Lung (tissue), 12 donors: ENCODE measurements around the gene MIB1. TPM values are rescaled to one million over a fixed set of nuclear protein-coding genes. Genes with fewer than 3 reads are reported as not detected.
A peak's percentile ranks its signal among the peaks of the same experiment; 100 is the strongest.

Source experiments
- ATAC-seq: fragments of 200-7000 bp; cut with Tn5 transposase; one replicate; pipeline ENCODE4 v1.9.1; 2020; ENCODE audit warnings: moderate number of reproducible peaks; ENCODE audit not compliant: insufficient read depth, low FRiP score
- DNase-seq, 3 donors: peaks; one replicate each; pipeline ENCODE4 v3.0.0-alpha.2; 2013 to 2017
- H3K27ac ChIP-seq, 2 donors: one replicate each; pipeline ENCODE4 v1.5.1; 2013; ENCODE audit warnings: mild to moderate bottlenecking in 2 of 2, moderate library complexity in 2 of 2, control low read depth in 1 of 2, inconsistent platforms in 1 of 2, low read depth in 1 of 2, low read length in 1 of 2
- H3K27me3 ChIP-seq, 3 donors: one replicate each; pipeline ENCODE4 v1.5.1; 2013; ENCODE audit warnings: low read length in 2 of 3; ENCODE audit not compliant: control insufficient read depth in 3 of 3, insufficient read depth in 3 of 3
- H3K36me3 ChIP-seq, 4 donors: one replicate each; pipeline ENCODE4 v1.5.1; 2013; ENCODE audit warnings: low read length in 4 of 4, mild to moderate bottlenecking in 1 of 4, moderate library complexity in 1 of 4; ENCODE audit not compliant: control insufficient read depth in 4 of 4, insufficient read depth in 4 of 4
- H3K4me1 ChIP-seq, 5 donors: one replicate each; pipeline ENCODE4 v1.5.1; 2013; ENCODE audit warnings: low read length in 5 of 5, mild to moderate bottlenecking in 2 of 5, moderate library complexity in 1 of 5; ENCODE audit not compliant: control insufficient read depth in 5 of 5, insufficient read depth in 5 of 5
- H3K4me3 ChIP-seq: one replicate; pipeline ENCODE4 v1.5.1; 2013; ENCODE audit warnings: mild to moderate bottlenecking, control low read depth, moderate library complexity
- H3K9ac ChIP-seq, 2 donors: one replicate each; pipeline ENCODE4 v1.5.1; 2013; ENCODE audit warnings: low read length in 2 of 2, control low read depth in 1 of 2; ENCODE audit not compliant: insufficient read depth in 1 of 2
- H3K9me3 ChIP-seq, 4 donors: one replicate each; pipeline ENCODE4 v1.5.1; 2013; ENCODE audit warnings: low read length in 3 of 4, mild to moderate bottlenecking in 1 of 4, moderate library complexity in 1 of 4; ENCODE audit not compliant: control insufficient read depth in 4 of 4, insufficient read depth in 3 of 4
- WGBS, 2 donors: extraction: QIAGEN DNeasy Blood & Tissue Kit; methylation state at CpG; one replicate each; pipeline ENCODE4 v1.1.7; 2013; 5-methylcytosine and 5-hydroxymethylcytosine counted together
- polyA plus RNA-seq, 2 donors: library from polyadenylated mRNA; stranded (reverse); fragments of 200-250 nt; gene quantifications; one replicate each; pipeline ENCODE4 v1.2.1, GENCODE V29; 2013
- total RNA-seq, 2 donors: library from RNA; depleted of rRNA in 1 of 2; stranded (reverse); fragments of >200 nt in 1 of 2; gene quantifications; one replicate each; pipeline ENCODE4 v1.2.1, GENCODE V29; 2014 to 2021
- TF ChIP-seq, protein P1 (sequence below): IDR thresholded peaks from 2 replicates; pipeline ENCODE4 v1.5.1; 2012; ENCODE audit warnings: mild to moderate bottlenecking; ENCODE audit errors: control extremely low read depth, extremely low read depth
- donor health status: control.
- donor health status: control.
- donor health status: Bipolar disorder and iron deficiency.
- donor health status: healthy.
- donor health status: DM: yes; HTN: yes; CAD: no.

Gene MIB1
- total and polyA plus RNA-seq, 4 donors, result 4.5 to 62.0 (median 15.5) TPM

DNA sequence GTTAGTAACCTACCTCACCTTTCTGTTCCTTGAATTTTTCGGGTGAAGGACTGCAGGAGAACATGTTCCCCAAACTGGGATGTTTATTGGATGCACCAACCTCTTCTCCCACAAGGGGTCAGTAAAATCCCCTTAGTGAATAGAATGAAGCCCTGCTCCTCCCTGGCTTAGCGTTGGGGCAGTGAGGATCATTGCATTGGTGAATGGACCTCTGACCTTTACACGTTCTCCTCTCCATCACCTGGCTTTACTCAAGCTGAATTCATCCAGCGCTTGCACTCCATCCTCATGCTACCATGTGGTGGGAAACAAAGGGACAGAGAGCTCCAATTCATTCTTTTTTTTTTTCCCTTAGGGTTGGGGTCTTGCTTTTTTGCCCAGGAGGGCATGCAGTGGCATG, 157.2 kb downstream of the MIB1 start:
- no peak overlapping the region for H3K27ac ChIP-seq
- TF ChIP-seq, protein P1, sequence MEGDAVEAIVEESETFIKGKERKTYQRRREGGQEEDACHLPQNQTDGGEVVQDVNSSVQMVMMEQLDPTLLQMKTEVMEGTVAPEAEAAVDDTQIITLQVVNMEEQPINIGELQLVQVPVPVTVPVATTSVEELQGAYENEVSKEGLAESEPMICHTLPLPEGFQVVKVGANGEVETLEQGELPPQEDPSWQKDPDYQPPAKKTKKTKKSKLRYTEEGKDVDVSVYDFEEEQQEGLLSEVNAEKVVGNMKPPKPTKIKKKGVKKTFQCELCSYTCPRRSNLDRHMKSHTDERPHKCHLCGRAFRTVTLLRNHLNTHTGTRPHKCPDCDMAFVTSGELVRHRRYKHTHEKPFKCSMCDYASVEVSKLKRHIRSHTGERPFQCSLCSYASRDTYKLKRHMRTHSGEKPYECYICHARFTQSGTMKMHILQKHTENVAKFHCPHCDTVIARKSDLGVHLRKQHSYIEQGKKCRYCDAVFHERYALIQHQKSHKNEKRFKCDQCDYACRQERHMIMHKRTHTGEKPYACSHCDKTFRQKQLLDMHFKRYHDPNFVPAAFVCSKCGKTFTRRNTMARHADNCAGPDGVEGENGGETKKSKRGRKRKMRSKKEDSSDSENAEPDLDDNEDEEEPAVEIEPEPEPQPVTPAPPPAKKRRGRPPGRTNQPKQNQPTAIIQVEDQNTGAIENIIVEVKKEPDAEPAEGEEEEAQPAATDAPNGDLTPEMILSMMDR, result peak; percentile 43
- H3K9me3 ChIP-seq, result no peaks in the 10 kb centered on the region
- DNase-seq (peak; percentile 45 to 74 (median 72)), ATAC-seq (peak; percentile 71)
- WGBS, 2 donors, result 11 to 12% methylated on average over 4 of the region's 4 CpGs
- H3K27me3 ChIP-seq, result no peaks in the 10 kb centered on the region
- no peaks in the 10 kb centered on the region for H3K36me3 ChIP-seq
- H3K4me1 ChIP-seq, result peaks cover 0 to 18% (median 5%) of the 10 kb centered on the region in 5 donors
- no peak overlapping the region for H3K4me3 ChIP-seq
- no peak overlapping the region for H3K9ac ChIP-seq

DNA sequence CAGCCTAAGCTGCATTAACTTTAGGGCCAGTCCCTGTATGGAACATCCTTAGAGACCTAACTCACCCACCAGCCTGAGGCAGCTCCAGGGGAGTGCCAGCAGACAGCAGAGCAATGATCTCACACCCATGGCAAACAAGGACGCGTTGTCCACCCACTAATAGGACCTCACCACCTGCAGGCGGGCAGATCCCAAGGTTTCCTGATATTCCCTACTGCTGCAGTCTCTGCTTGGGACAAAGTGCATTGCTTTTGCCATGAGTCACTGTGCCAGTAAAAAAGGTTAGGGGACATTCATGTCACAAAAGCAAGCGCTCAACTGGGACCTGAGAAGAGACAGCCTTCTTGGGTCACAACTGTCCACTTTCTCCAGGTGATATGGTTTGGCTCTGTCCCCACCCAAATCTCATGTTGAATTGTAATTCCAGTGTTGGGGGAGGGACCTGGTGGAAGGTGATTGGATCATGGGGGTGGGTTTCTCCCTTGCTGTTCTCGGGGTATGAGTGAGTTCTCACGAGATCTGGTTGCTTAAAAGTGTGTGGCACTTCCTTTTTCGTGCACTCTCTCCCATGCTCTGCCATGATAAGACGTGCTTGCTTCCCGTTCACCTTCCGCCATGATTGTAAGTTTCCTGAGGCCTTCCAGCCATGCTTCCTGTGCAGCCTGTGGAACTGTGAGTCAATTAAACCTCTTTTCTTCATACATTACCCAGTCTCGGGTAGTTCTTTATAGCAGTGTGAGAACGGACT, 160.2 kb downstream of the MIB1 start:
- H3K27ac ChIP-seq, result no peak overlapping the region
- H3K4me1 ChIP-seq, result peaks cover 0 to 42% (median 7%) of the 10 kb centered on the region in 5 donors
- no peaks in the 10 kb centered on the region for H3K27me3 ChIP-seq
- no peak overlapping the region for H3K9ac ChIP-seq
- TF ChIP-seq, protein P1, result no peak
- peaks cover 0 to 2% (median 0%) of the 10 kb centered on the region in 4 donors for H3K9me3 ChIP-seq
- 88 to 91% methylated on average over 12 of the region's 12 CpGs for WGBS, 2 donors
- no peaks in the 10 kb centered on the region for H3K36me3 ChIP-seq
- DNase-seq (no peak), ATAC-seq (no peak)
- no peak overlapping the region for H3K4me3 ChIP-seq

DNA sequence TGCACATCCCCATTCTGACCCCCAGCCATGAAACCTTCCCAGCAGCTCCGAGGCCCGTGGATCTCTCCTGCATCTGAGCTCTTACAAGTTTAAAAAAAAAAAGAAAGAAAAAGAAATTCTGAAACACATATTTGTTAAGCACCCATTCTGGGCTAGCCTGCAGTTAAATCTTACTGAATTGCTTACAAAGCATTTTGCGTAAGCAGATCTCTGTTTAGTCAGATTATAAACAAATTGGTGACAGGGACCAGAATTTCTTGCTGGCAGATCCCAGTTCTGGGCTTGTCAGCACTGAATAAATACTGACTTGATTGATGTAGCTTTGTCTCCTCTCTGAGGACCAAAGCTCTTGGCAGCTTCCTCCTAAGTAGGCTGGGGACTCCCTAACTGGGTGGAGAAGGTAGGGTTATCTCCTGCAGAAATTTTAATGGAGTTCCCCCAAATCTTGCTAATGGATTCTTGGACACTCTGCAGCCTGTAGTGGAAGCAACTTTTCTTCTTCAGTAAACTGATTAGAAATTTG, 160.9 kb downstream of the MIB1 start:
- ATAC-seq (no peak), DNase-seq (peak in 2 of 3 donors; percentile 50 to 57)
- peaks cover 0 to 2% (median 0%) of the 10 kb centered on the region in 4 donors for H3K9me3 ChIP-seq
- WGBS, 2 donors, result 58 to 71% methylated on average over 3 of the region's 3 CpGs
- TF ChIP-seq, protein P1, result no peak
- H3K4me3 ChIP-seq, result no peak overlapping the region
- no peak overlapping the region for H3K27ac ChIP-seq
- no peaks in the 10 kb centered on the region for H3K27me3 ChIP-seq
- H3K9ac ChIP-seq, result no peak overlapping the region
- peaks cover 0 to 42% (median 7%) of the 10 kb centered on the region in 5 donors for H3K4me1 ChIP-seq
- H3K36me3 ChIP-seq, result no peaks in the 10 kb centered on the region
